H9 (cell line): ENCODE data around the gene KRTAP20-4. TPM values are rescaled to one million over a fixed set of nuclear protein-coding genes. Genes with fewer than 3 reads are reported as not detected.

Experiments
- DNase-seq: peaks from one replicate; pipeline ENCODE4 v3.0.0-alpha.2; 2017
- H2AFZ ChIP-seq: one replicate; pipeline ENCODE4 v1.6.1; 2013; ENCODE audit warnings: mild to moderate bottlenecking, low read length, control low read depth, moderate library complexity
- H2AK5ac ChIP-seq: 2 replicates; pipeline ENCODE4 v1.6.1; 2013; ENCODE audit warnings: low read length, control low read depth, mixed read lengths; ENCODE audit not compliant: insufficient read length
- H2BK120ac ChIP-seq: one replicate; pipeline ENCODE4 v1.6.1; 2013; ENCODE audit warnings: low read depth, mild to moderate bottlenecking, low read length, control low read depth, inconsistent platforms; ENCODE audit not compliant: poor library complexity, severe bottlenecking
- H2BK12ac ChIP-seq: 2 replicates; pipeline ENCODE4 v1.6.1; 2013; ENCODE audit warnings: low read length, control low read depth, mixed read lengths, low read depth; ENCODE audit not compliant: insufficient read length
- H2BK15ac ChIP-seq: 2 replicates; pipeline ENCODE4 v1.6.1; 2013; ENCODE audit warnings: low read depth, low read length, control low read depth
- H2BK20ac ChIP-seq: one replicate; pipeline ENCODE4 v1.6.1; 2013; ENCODE audit warnings: low read depth, mild to moderate bottlenecking, low read length, control low read depth, inconsistent platforms; ENCODE audit not compliant: poor library complexity, severe bottlenecking
- H2BK5ac ChIP-seq: 2 replicates; pipeline ENCODE4 v1.6.1; 2013; ENCODE audit warnings: low read length, control low read depth, mixed read lengths; ENCODE audit not compliant: insufficient read length
- H3K14ac ChIP-seq: 2 replicates; pipeline ENCODE4 v1.6.1; 2013; ENCODE audit warnings: low read length, control low read depth; ENCODE audit not compliant: insufficient read depth
- H3K18ac ChIP-seq: 2 replicates; pipeline ENCODE4 v1.6.1; 2013; ENCODE audit warnings: low read depth, mild to moderate bottlenecking, mixed read lengths, low read length, control low read depth; ENCODE audit not compliant: insufficient read length
- H3K23ac ChIP-seq: 2 replicates; pipeline ENCODE4 v1.6.1; 2013; ENCODE audit warnings: low read length, control low read depth, mixed read lengths, low read depth; ENCODE audit not compliant: insufficient read length
- H3K23me2 ChIP-seq: 2 replicates; pipeline ENCODE4 v1.6.1; 2013; ENCODE audit warnings: low read depth, mild to moderate bottlenecking, mixed read lengths, low read length, control low read depth; ENCODE audit not compliant: insufficient read length, poor library complexity, severe bottlenecking
- H3K27ac ChIP-seq: 2 replicates; pipeline ENCODE4 v1.5.1; 2013; ENCODE audit warnings: low read length, control low read depth, mixed read lengths, low read depth; ENCODE audit not compliant: insufficient read length
- H3K27me3 ChIP-seq: 2 replicates; pipeline ENCODE4 v1.6.1; 2013; ENCODE audit warnings: low read length, control low read depth, inconsistent platforms; ENCODE audit not compliant: insufficient read depth
- H3K4ac ChIP-seq: 2 replicates; pipeline ENCODE4 v1.6.1; 2013; ENCODE audit warnings: low read depth, mild to moderate bottlenecking, control low read depth, inconsistent platforms, low read length, moderate library complexity
- H3K4me1 ChIP-seq: 2 replicates; pipeline ENCODE4 v1.6.1; 2013; ENCODE audit warnings: low read length, control low read depth, inconsistent platforms; ENCODE audit not compliant: insufficient read depth
- H3K4me2 ChIP-seq: 2 replicates; pipeline ENCODE4 v1.6.1; 2013; ENCODE audit warnings: low read length, control low read depth, mixed read lengths; ENCODE audit not compliant: insufficient read length, insufficient read depth
- H3K56ac ChIP-seq: 2 replicates; pipeline ENCODE4 v1.6.1; 2013; ENCODE audit warnings: low read depth, mild to moderate bottlenecking, mixed read lengths, low read length, control low read depth; ENCODE audit not compliant: insufficient read length
- H3K79me1 ChIP-seq: 2 replicates; pipeline ENCODE4 v1.6.1; 2013; ENCODE audit warnings: low read depth, mild to moderate bottlenecking, moderate library complexity, low read length, control low read depth, inconsistent platforms; ENCODE audit not compliant: insufficient read depth, poor library complexity, severe bottlenecking
- H3K79me2 ChIP-seq: 2 replicates; pipeline ENCODE4 v1.6.1; 2013; ENCODE audit warnings: low read length, control low read depth, inconsistent platforms; ENCODE audit not compliant: insufficient read depth
- H3K9ac ChIP-seq: 2 replicates; pipeline ENCODE4 v1.6.1; 2013; ENCODE audit warnings: low read length, control low read depth, mixed read lengths; ENCODE audit not compliant: insufficient read length; ENCODE audit errors: extremely low read depth
- H3K9me3 ChIP-seq: one replicate; pipeline ENCODE4 v1.6.1; 2013; ENCODE audit warnings: low read depth, low read length, inconsistent platforms; ENCODE audit not compliant: control insufficient read depth
- H3T11ph ChIP-seq: one replicate; pipeline ENCODE4 v1.6.1; 2013; ENCODE audit warnings: mild to moderate bottlenecking, low read length, control low read depth, inconsistent platforms
- H4K20me1 ChIP-seq: one replicate; pipeline ENCODE4 v1.6.1; 2013; ENCODE audit not compliant: control insufficient read depth, insufficient read length, insufficient read depth
- H4K5ac ChIP-seq: 2 replicates; pipeline ENCODE4 v1.6.1; 2013; ENCODE audit warnings: low read depth, mild to moderate bottlenecking, mixed read lengths, low read length, control low read depth; ENCODE audit not compliant: insufficient read length
- H4K8ac ChIP-seq: replicated peaks from 2 replicates; pipeline ENCODE4 v1.6.1; 2013; ENCODE audit warnings: low read length, control low read depth, mixed read lengths, low read depth; ENCODE audit not compliant: insufficient read length
- H4K91ac ChIP-seq: 2 replicates; pipeline ENCODE4 v1.6.1; 2013; ENCODE audit warnings: low read depth, mild to moderate bottlenecking, moderate library complexity, mixed read lengths, low read length, control low read depth; ENCODE audit not compliant: insufficient read length
- H3K27ac Mint-ChIP-seq, 3 experiments: 2 replicates in 2 of 3; 3 replicates in 1 of 3; pipeline ENCODE4 v1.8.0; 2020 to 2021; ENCODE audit warnings: mixed read lengths in 3 of 3, mild to moderate bottlenecking in 1 of 3, moderate library complexity in 1 of 3
- H3K27me3 Mint-ChIP-seq: 2 replicates; pipeline ENCODE4 v1.8.0; 2021; ENCODE audit warnings: low read depth, mild to moderate bottlenecking, moderate library complexity, mixed read lengths
- H3K36me3 Mint-ChIP-seq, 3 experiments: 2 replicates in 2 of 3; 3 replicates in 1 of 3; pipeline ENCODE4 v1.8.0; 2020 to 2021; ENCODE audit warnings: low read depth in 3 of 3, mixed read lengths in 3 of 3; ENCODE audit not compliant: insufficient read depth in 1 of 3
- H3K4me1 Mint-ChIP-seq, 2 experiments: 2 replicates each; pipeline ENCODE4 v1.8.0; 2020; ENCODE audit warnings: mixed read lengths in 2 of 2
- H3K4me3 Mint-ChIP-seq, 2 experiments: 2 replicates in 1 of 2; 3 replicates in 1 of 2; pipeline ENCODE4 v1.8.0; 2020 to 2021; ENCODE audit warnings: mild to moderate bottlenecking in 2 of 2, mixed read lengths in 2 of 2, moderate library complexity in 1 of 2
- H3K9me3 Mint-ChIP-seq, 2 experiments: 2 replicates in 1 of 2; 3 replicates in 1 of 2; pipeline ENCODE4 v1.8.0; 2020; ENCODE audit warnings: mild to moderate bottlenecking in 2 of 2, mixed read lengths in 2 of 2, moderate library complexity in 1 of 2
- WGBS: extraction: QIAGEN DNeasy Blood & Tissue Kit; methylation state at CpG from one replicate; pipeline ENCODE4 v1.1.7; 2013; ENCODE audit warnings: missing lambda C conversion rate, low lambda C conversion rate, mixed read lengths; ENCODE audit not compliant: insufficient read length; ENCODE audit errors: extremely low coverage; 5-methylcytosine and 5-hydroxymethylcytosine counted together
- total RNA-seq: library from RNA; stranded (reverse); gene quantifications from 2 replicates; pipeline ENCODE4 v1.2.1, GENCODE V29; 2021
- TF ChIP-seq, protein P1 (sequence below): fragments of 200-600 bp; sonication (generic); conservative IDR thresholded peaks from 3 replicates; pipeline ENCODE4 v1.8.0; 2021; ENCODE audit warnings: antibody characterized with exemption, mild to moderate bottlenecking

KRTAP20-4 gene
- total RNA-seq, 1 experiment from 2014 or later, result not detected

DNA sequence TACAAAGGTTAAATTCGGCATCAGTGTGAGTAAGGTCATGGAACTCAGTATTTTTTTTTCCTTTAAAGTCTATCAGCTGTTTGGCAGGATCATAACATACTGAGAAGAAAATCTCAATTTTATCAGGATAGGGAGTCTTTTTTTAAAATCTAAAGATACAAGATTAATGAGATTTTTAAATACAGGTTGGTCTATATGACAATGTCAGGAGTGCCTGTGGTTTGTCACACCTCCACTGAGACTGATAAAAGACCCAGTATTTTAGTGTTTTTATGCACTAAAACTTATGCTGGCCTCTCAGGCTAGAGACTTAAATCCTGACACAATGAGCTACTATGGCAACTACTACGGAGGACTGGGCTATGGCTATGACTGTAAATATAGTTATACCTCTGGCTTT lies 22.1 kb downstream of the KRTAP20-4 start, which contains the start of gene KRTAP20-3:
KRTAP20-3 (plus strand) TSS at position 301 of the 400 bp plus-strand sequence.
- WGBS, result no CpG with 5 or more reads among the region's 2 CpGs

More for the DNA sequence above, 22.1 kb downstream of the KRTAP20-4 start, which contains the start of gene KRTAP20-3:
- Histone ChIP-seq H2BK15ac (no peak within 1 kb of the TSS), H2BK12ac (no peak within 1 kb of the TSS), H4K91ac (no peak within 1 kb of the TSS), H4K8ac (no peak within 1 kb of the TSS), H3K27me3 (no peaks in the 10 kb centered on the region), H3K9me3 (no peaks in the 10 kb centered on the region), H3K79me2 (no peaks in the 10 kb centered on the region), H2BK5ac (no peak within 1 kb of the TSS), H2AFZ (no peak within 1 kb of the TSS), H3K4ac (no peak within 1 kb of the TSS), H2BK20ac (no peak within 1 kb of the TSS), H3K23me2 (no peaks in the 10 kb centered on the region), H3K79me1 (no peaks in the 10 kb centered on the region), H2AK5ac (no peak within 1 kb of the TSS), H4K20me1 (no peaks in the 10 kb centered on the region), H3K18ac (no peak within 1 kb of the TSS), H3K23ac (no peak within 1 kb of the TSS), H3K9ac (no peak within 1 kb of the TSS), H3K27ac (no peak within 1 kb of the TSS), H4K5ac (no peak within 1 kb of the TSS), H3K4me1 (no peaks in the 10 kb centered on the region), H3T11ph (no peak within 1 kb of the TSS), H3K56ac (no peak within 1 kb of the TSS), H2BK120ac (no peak within 1 kb of the TSS), H3K14ac (no peak within 1 kb of the TSS), H3K4me2 (no peak within 1 kb of the TSS)
- peaks cover 0 to 36% of the 10 kb centered on the region in 2 experiments; a peak in 4 of 5 replicates for H3K9me3 Mint-ChIP-seq
- H3K27me3 Mint-ChIP-seq, result no peaks in the 10 kb centered on the region; the same call in 1 of the 2 replicates
- H3K27ac Mint-ChIP-seq, result no peak within 1 kb of the TSS; a peak in 1 of 7 replicates
- H3K4me3 Mint-ChIP-seq, result no peak within 1 kb of the TSS
- no peaks in the 10 kb centered on the region for H3K4me1 Mint-ChIP-seq
- TF ChIP-seq, protein P1, sequence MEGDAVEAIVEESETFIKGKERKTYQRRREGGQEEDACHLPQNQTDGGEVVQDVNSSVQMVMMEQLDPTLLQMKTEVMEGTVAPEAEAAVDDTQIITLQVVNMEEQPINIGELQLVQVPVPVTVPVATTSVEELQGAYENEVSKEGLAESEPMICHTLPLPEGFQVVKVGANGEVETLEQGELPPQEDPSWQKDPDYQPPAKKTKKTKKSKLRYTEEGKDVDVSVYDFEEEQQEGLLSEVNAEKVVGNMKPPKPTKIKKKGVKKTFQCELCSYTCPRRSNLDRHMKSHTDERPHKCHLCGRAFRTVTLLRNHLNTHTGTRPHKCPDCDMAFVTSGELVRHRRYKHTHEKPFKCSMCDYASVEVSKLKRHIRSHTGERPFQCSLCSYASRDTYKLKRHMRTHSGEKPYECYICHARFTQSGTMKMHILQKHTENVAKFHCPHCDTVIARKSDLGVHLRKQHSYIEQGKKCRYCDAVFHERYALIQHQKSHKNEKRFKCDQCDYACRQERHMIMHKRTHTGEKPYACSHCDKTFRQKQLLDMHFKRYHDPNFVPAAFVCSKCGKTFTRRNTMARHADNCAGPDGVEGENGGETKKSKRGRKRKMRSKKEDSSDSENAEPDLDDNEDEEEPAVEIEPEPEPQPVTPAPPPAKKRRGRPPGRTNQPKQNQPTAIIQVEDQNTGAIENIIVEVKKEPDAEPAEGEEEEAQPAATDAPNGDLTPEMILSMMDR, result no peak
- DNase-seq, result no peak
- H3K36me3 Mint-ChIP-seq, result peaks cover 0 to 15% (median 0%) of the 10 kb centered on the region in 3 experiments; a peak in 1 of 7 replicates
